Aorta (tissue), 5 donors: ENCODE results near the gene ANKRD27. TPM values are rescaled to one million over a fixed set of nuclear protein-coding genes. Genes with fewer than 3 reads are reported as not detected.

Source experiments
- ATAC-seq: fragments of 200-7000 bp; cut with Tn5 transposase; one replicate; pipeline ENCODE4 v1.9.1; 2022; ENCODE audit warnings: moderate library complexity; ENCODE audit not compliant: low FRiP score
- DNase-seq, 2 donors: peaks; one replicate each; pipeline ENCODE4 v3.0.0-alpha.2; 2020
- H3K27ac ChIP-seq, 2 donors: one replicate each; pipeline ENCODE4 v1.5.1; 2013; ENCODE audit warnings: low read length in 2 of 2, mild to moderate bottlenecking in 2 of 2, moderate library complexity in 2 of 2, control low read depth in 1 of 2, inconsistent platforms in 1 of 2, low read depth in 1 of 2
- H3K27me3 ChIP-seq, 2 donors: one replicate each; pipeline ENCODE4 v1.6.1; 2013; ENCODE audit warnings: control low read depth in 1 of 2, low read length in 1 of 2, mild to moderate bottlenecking in 1 of 2, moderate library complexity in 1 of 2; ENCODE audit not compliant: insufficient read depth in 2 of 2, control insufficient read depth in 1 of 2
- H3K36me3 ChIP-seq, 2 donors: one replicate each; pipeline ENCODE4 v1.6.1; 2013; ENCODE audit warnings: control low read depth in 1 of 2, low read length in 1 of 2, mild to moderate bottlenecking in 1 of 2; ENCODE audit not compliant: insufficient read depth in 2 of 2, control insufficient read depth in 1 of 2
- H3K4me1 ChIP-seq, 2 donors: one replicate each; pipeline ENCODE4 v1.6.1; 2013; ENCODE audit warnings: low read length in 2 of 2, control low read depth in 1 of 2, mild to moderate bottlenecking in 1 of 2, moderate library complexity in 1 of 2; ENCODE audit not compliant: insufficient read depth in 2 of 2, control insufficient read depth in 1 of 2
- H3K4me3 ChIP-seq, 2 donors: one replicate each; pipeline ENCODE4 v1.5.1; 2013; ENCODE audit warnings: low read length in 2 of 2, control low read depth in 1 of 2, mild to moderate bottlenecking in 1 of 2
- H3K9me3 ChIP-seq: one replicate; pipeline ENCODE4 v1.6.1; 2013; ENCODE audit warnings: mild to moderate bottlenecking, low read length; ENCODE audit not compliant: control insufficient read depth
- WGBS, 2 donors: extraction: QIAGEN DNeasy Blood & Tissue Kit; methylation state at CpG; one replicate each; pipeline ENCODE4 v1.1.7; 2013; 5-methylcytosine and 5-hydroxymethylcytosine counted together
- intact Hi-C, 2 donors: fragments of 100-400 bp; cut with DNase I; formaldehyde crosslinking; loops; one replicate each; pipeline versions ENCODE4 v1.14.2 to v1.15.0; 2022
- polyA plus RNA-seq, 2 donors: library from polyadenylated mRNA; stranded (reverse); fragments of 200-250 nt; gene quantifications; one replicate each; pipeline ENCODE4 v1.2.3, GENCODE V29; 2013
- total RNA-seq, 2 donors: library from RNA; stranded (reverse); fragmentation: NEBNext Ultra II Directional; extraction: Animal tissue kit (Norgen Biotek cat#: 25700); gene quantifications; one replicate each; pipeline ENCODE4 v1.2.1, GENCODE V29; 2021
- donor health status: healthy with polysubstance abuse.
- donor health status: Bipolar disorder and iron deficiency.
- donor health status: DM: no; HTN: no; CAD: no.
- donor health status: DM: no; HTN: no; CAD: no.
- donor health status: DM: yes; HTN: yes; CAD: no.

Gene ANKRD27
- total and polyA plus RNA-seq, 4 donors: 11.0 to 30.9 (median 21.1) TPM

- WGBS, 2 donors: 79 to 81% methylated on average over 2 of the region's 2 CpGs
- ATAC-seq (no peak), DNase-seq (no peak)
- Histone ChIP-seq H3K9me3 (no peaks in the 10 kb centered on the region), H3K4me1 (no peaks in the 10 kb centered on the region), H3K4me3 (no peak overlapping the region), H3K27ac (no peak overlapping the region), H3K27me3 (no peaks in the 10 kb centered on the region), H3K36me3 (no peaks in the 10 kb centered on the region)
- intact Hi-C loops: no loop called here
Observed at GRCh38 chr19:32680986-32681385, 6.0 kb upstream of the ANKRD27 start.

GRCh38 chr19:32677657-32678056 lies 2.7 kb upstream of the ANKRD27 start:
- DNase-seq (no peak), ATAC-seq (no peak)
- H3K4me1 ChIP-seq: no peaks in the 10 kb centered on the region
- H3K9me3 ChIP-seq: no peaks in the 10 kb centered on the region
- no peaks in the 10 kb centered on the region for H3K36me3 ChIP-seq
- H3K27ac ChIP-seq: no peak overlapping the region
- intact Hi-C loops: loop anchor here in 1 of 2 donors (10.0 kb wide), 2 partner anchors 297 to 333 kb away; partner anchors contain the start of genes CEP89, FAAP24 and ZNF507
- H3K4me3 ChIP-seq: no peak overlapping the region
- H3K27me3 ChIP-seq: no peaks in the 10 kb centered on the region
- 75 to 79% methylated on average over 9 of the region's 9 CpGs for WGBS, 2 donors

- DNase-seq (no peak), ATAC-seq (no peak)
- H3K27me3 ChIP-seq: no peaks in the 10 kb centered on the region
- H3K4me1 ChIP-seq: no peaks in the 10 kb centered on the region
- no peak overlapping the region for H3K27ac ChIP-seq
- H3K9me3 ChIP-seq: no peaks in the 10 kb centered on the region
- H3K4me3 ChIP-seq: no peak overlapping the region
- 18 to 24% methylated on average over 33 of the region's 33 CpGs for WGBS, 2 donors
- H3K36me3 ChIP-seq: no peaks in the 10 kb centered on the region
- intact Hi-C loops: loop anchor here in 1 of 2 donors (10.0 kb wide), 2 partner anchors 298 to 332 kb away; partner anchors contain the start of genes CEP89, FAAP24 and ZNF507
Observed at GRCh38 chr19:32676895-32677359, 1.9 kb upstream of the ANKRD27 start.

- 2 to 3% methylated on average over 75 to 93 of the region's 93 CpGs for WGBS, 2 donors
- no peaks in the 10 kb centered on the region for H3K4me1 ChIP-seq
- H3K36me3 ChIP-seq: no peaks in the 10 kb centered on the region
- intact Hi-C loops: loop anchor here in 1 of 2 donors (10.0 kb wide), 2 partner anchors 298 to 332 kb away; partner anchors contain the start of genes CEP89, FAAP24 and ZNF507
- H3K9me3 ChIP-seq: no peaks in the 10 kb centered on the region
- peak in 1 of 2 donors; percentile 46 for DNase-seq
- ATAC-seq: no peak
- H3K27me3 ChIP-seq: no peaks in the 10 kb centered on the region
- no peak overlapping the region for H3K27ac ChIP-seq
- no peak overlapping the region for H3K4me3 ChIP-seq
Observed at GRCh38 chr19:32676186-32676894, 1.4 kb upstream of the ANKRD27 start.

GRCh38 chr19:32675720-32676185 lies 773 bp upstream of the ANKRD27 start, which contains the start of gene RGS9BP:
Gene RGS9BP, plus strand, starts transcription at chr19:32675848. Its CDS starts 416 bp downstream, at chr19:32676264.
- Histone ChIP-seq H3K36me3 (no peaks in the 10 kb centered on the region), H3K27me3 (no peaks in the 10 kb centered on the region), H3K4me1 (no peaks in the 10 kb centered on the region), H3K27ac (peak within 1 kb of the TSS in 1 of 2 donors; percentile 49), H3K9me3 (no peaks in the 10 kb centered on the region), H3K4me3 (peak within 1 kb of the TSS; percentile 66 to 68)
- intact Hi-C loops: loop anchor here in 1 of 2 donors (2.0 to 10.0 kb wide), 3 partner anchors 15 to 331 kb away; partner anchors contain the start of genes CEP89, FAAP24, NUDT19 and ZNF507
- DNase-seq (peak; percentile 91 to 93), ATAC-seq (peak; percentile 91)
- 3 to 4% methylated on average over 42 to 53 of the region's 53 CpGs for WGBS, 2 donors

DNA sequence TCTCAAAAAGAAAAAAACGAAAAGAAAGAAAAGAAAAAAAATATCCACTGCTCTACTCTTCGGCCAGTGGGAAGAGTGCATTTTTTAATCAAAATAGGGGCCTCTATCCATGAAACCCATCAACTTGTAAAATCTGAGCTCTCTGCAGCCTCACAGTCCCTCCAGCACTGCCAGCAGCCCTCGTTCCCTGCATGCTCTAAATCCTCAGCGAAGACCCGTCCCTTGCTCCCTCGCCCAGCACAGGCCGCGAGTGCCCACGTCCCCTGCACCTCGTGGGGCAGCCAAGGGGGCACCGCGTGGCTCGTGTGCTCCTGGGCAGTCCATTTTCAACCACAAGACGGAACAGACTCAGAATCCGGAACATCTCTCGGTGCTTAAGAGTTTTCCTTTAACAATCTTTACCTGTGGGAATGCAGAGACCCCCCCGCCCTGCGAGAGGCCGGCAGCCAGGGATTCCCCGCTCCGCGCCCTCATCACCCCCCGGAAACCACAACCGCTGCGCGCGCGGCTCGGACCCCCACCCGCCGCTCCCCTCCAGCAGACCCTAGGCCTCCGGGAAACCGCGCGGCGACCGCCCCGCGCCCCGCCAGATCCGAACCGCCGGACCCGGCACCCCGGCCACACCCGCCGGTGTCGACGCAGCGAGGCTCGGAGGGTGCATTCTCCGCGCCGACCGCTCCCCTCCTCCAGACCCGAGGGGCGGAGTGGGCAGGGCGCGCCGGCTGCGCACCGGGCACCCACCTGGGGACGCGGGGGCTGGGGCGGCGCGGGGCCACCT lies 638 bp downstream of the ANKRD27 start:
- intact Hi-C loops: loop anchor here in 1 of 2 donors (2.0 to 10.0 kb wide), 3 partner anchors 16 to 330 kb away; partner anchors contain the start of genes CEP89, FAAP24, NUDT19 and ZNF507
- Histone ChIP-seq H3K4me3 (peak overlapping the region; percentile 66 to 68), H3K36me3 (no peaks in the 10 kb centered on the region), H3K27ac (no peak overlapping the region), H3K9me3 (no peaks in the 10 kb centered on the region), H3K27me3 (no peaks in the 10 kb centered on the region), H3K4me1 (no peaks in the 10 kb centered on the region)
- WGBS, 2 donors: 1% methylated on average over 58 to 67 of the region's 67 CpGs
- DNase-seq (no peak), ATAC-seq (no peak)

- DNase-seq: no peak
- 90% methylated on average over 10 of the region's 10 CpGs for WGBS, 2 donors
- Histone ChIP-seq H3K27ac (no peak overlapping the region), H3K4me1 (no peaks in the 10 kb centered on the region), H3K36me3 (no peaks in the 10 kb centered on the region), H3K27me3 (no peaks in the 10 kb centered on the region), H3K4me3 (no peak overlapping the region), H3K9me3 (no peaks in the 10 kb centered on the region)
- no peak for ATAC-seq
- intact Hi-C loops: loop anchor here in 1 of 2 donors (10.0 kb wide), 2 partner anchors 301 to 329 kb away; partner anchors contain the start of genes CEP89, FAAP24 and ZNF507
Observed at GRCh38 chr19:32673573-32673972, 1.4 kb downstream of the ANKRD27 start.

DNA sequence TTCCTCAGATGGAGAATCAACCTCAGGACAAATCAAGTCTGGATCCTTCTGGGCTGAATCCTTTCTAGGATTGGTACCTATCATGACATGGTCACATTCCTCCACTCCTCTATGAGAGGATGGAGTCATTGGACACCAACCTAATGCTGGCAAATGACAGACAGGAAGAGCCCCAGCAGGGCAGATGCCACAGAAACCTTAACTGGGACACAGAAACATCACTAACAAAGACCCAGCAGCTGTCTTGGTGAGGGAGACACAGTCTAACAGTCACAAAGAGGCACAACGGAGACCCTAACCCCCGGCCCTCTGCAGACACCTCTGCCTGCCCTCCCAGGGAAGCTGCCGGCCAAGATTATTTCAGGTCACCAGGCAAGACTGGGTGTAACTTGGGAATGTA lies 2.1 kb downstream of the ANKRD27 start:
- intact Hi-C loops: loop anchor here in 1 of 2 donors (10.0 kb wide), 2 partner anchors 302 to 328 kb away; partner anchors contain the start of genes CEP89, FAAP24 and ZNF507
- H3K4me3 ChIP-seq: no peak overlapping the region
- H3K27ac ChIP-seq: no peak overlapping the region
- WGBS, 2 donors: 89 to 92% methylated on average over 3 of the region's 3 CpGs
- ATAC-seq: no peak
- H3K36me3 ChIP-seq: no peaks in the 10 kb centered on the region
- no peaks in the 10 kb centered on the region for H3K4me1 ChIP-seq
- H3K9me3 ChIP-seq: no peaks in the 10 kb centered on the region
- no peak for DNase-seq
- H3K27me3 ChIP-seq: no peaks in the 10 kb centered on the region
